ENCODE measurements around the gene TEX50.
A peak's percentile ranks its signal among the peaks of the same experiment; 100 is the strongest.
"Not testable (repeated sequence)": the region's sequence is repeated elsewhere in the genome, so short reads cannot be mapped to it uniquely, and the experiment has no call there.

Gene TEX50

DNA sequence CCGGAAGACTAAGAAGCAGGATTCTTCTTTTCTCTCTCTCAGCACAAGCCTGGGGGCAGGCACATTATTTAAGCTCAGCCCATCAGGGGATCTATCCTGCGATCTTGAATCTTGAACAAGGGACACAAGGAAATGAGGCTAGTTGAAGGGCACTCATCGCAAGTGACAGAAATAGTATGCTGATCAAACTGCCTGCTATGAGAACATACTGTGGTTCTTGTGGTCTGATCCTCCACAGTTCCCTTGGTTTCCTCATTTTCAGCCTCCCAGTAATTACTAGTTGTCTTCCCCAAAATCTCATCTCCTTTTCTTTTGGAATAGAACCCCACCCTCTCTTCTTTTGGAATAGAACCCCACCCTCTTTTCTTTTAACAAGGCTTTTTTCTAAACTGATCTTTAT is 28.0 kb downstream of the TEX50 start:
- no peak for FAIRE-seq

DNA sequence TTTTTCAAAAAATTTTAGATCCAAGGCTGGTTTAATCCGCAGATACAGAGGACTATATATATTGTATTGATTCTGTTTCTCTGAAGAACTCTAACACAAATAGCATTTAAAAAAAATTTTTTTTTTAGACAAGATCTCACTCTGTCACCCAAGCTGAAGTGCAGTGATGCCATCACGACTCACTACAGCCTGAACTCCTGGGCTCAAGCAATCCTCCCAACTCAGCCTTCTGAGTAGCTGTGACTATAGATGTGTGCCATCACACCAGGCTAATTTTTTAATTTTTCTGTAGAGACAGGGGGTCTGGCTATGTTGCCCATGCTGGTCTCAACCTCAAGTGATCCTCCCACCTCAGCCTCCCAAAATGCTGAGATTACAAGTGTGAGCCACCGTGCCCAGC is 31.5 kb downstream of the TEX50 start:
- no peak for FAIRE-seq

DNA sequence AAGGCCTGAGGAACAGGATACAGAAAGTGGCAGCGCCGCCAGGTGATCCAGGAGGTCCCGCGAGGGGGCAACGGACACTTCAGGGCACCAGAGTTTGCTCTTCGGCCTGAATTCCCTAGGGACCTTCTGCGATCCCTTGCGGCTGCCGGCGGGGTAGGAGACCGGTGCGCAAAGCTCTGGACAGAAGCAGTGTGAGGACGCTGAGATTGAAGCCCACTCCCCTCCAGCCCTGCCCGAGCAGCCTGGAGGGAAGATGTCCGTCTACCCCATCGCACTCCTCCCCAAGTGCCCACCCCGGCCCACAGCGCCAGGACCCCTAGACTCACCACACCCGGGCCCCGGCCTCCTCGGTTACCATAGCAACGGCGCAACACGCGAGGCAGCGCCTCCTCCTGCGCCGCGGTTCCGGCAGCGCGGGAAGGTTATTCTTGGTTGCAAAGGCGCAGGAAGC is 34.4 kb downstream of the TEX50 start, which contains the start of gene ANKRD45:
Gene ANKRD45 (minus strand): TSS at position 361 of the 451 bp plus-strand sequence. CDS start 10,433 bp downstream, outside the sequence.
- no peak for FAIRE-seq

DNA sequence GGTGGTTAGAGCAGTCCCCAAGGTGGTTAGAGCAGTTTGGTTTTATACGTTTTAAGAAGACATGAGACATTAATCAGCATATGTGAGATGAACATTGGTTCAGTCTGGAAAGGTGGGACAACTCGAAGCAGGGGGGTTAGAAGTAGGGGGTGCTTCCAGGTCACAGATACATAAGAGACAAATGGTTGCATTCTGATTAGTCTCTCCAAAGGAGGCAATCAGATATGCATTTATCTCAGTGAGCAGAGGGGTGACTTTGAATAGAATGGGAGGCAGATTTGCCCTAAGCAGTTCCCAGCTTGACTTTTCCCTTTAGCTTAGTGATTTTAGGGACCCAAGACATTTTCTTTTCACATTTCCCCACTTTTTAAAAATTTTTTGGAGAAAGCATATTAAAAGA is 39.4 kb downstream of the TEX50 start:
- FAIRE-seq, result not testable (repeated sequence)

DNA sequence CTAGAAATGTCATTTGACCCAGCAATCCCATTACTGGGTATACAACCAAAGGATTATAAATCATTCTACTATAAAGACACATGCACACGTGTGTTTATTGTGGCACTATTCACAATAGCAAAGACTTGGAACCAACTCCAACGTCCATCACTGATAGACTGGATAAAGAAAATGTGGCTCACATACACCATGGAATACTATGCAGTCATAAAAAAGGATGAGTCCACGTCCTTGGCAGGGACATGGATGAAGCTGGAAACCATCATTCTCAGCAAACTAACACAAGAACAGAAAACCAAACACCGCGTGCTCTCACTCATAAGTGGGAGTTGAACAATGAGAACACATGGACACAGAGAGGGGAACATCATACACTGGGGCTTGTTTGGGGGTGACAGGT is 45.0 kb downstream of the TEX50 start:
- not testable (repeated sequence) for FAIRE-seq

DNA sequence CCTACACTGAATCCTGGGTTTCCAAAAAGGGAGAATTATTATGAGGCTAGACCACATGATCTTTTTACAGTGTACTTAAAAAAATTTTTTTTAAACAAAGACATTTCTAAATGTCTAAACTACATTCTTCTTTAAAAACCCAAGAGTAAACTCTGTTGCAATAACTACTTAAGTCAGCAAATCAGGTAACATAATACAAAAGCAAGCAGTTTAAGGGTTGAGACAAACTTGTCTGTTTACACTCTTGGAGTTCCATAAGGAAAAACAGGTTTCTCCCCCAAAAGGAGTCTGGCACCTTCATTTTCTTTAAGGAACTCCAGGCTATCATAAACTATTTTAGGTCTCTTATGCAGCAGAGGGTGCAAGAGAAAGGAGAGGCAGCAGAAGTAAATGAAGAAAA is 47.0 kb downstream of the TEX50 start:
- FAIRE-seq, result peak; percentile 79

DNA sequence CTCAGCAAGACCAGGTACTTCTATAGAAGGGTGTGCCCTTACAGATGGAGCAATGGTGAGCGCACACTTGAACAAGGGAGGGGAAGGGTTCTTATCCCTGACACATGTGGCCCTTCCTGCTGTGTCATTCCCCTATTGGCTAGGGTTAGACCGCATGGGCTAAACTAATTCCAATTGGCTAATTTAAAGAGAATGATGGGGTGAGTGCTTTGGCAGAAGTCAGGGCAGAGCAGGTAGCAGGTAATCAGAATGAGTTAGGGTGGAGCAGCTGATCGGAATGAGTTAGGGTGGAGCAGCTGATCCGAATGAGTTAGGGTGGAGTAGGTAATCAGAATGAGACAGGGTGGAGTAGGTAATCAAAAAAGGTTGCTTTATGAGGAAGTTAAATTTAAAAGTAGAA is 48.7 kb downstream of the TEX50 start:
- not testable (repeated sequence) for FAIRE-seq

DNA sequence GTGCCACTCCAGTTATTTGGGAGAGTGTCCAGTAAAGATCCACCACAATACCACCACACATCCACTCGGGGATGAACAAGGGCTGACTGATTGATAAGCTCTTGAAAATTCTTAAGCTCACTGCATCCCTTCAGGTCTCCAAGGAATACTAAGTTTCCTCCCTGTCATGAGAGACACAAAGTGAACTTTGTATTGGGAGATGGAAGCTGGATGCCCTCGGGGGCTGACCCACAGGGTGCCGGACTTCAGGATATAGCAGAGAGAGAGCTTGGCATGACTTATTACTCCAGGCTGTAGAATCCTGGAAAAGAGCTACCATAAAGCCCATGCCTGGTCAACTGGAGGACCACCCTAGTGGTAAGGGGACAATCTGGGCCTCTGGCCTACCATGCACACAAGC is 50.0 kb downstream of the TEX50 start:
- not testable (repeated sequence) for FAIRE-seq
